Osteoblast (primary cell): ENCODE results near the gene RGS13. TPM values are rescaled to one million over a fixed set of nuclear protein-coding genes. Genes with fewer than 3 reads are reported as not detected.

Experiments
- DNase-seq: peaks from one replicate; pipeline ENCODE4 v3.0.0; 2011; ENCODE audit warnings: low spot score, mixed read lengths; ENCODE audit not compliant: insufficient read length; ENCODE audit errors: missing footprints
- H2AFZ ChIP-seq: 2 replicates; pipeline ENCODE4 v1.6.0; 2011; ENCODE audit warnings: mild to moderate bottlenecking, low read length
- H3K27ac ChIP-seq: 2 replicates; pipeline ENCODE4 v1.5.1; 2011; ENCODE audit warnings: mild to moderate bottlenecking, low read depth, low read length, moderate library complexity
- H3K27me3 ChIP-seq: 2 replicates; pipeline ENCODE4 v1.6.0; 2012; ENCODE audit warnings: mild to moderate bottlenecking, control low read depth, inconsistent platforms, low read length, moderate library complexity; ENCODE audit not compliant: insufficient read depth
- H3K36me3 ChIP-seq: 2 replicates; pipeline ENCODE4 v1.5.1; 2011; ENCODE audit warnings: mild to moderate bottlenecking, low read length, control low read depth, moderate library complexity; ENCODE audit not compliant: insufficient read depth
- H3K4me1 ChIP-seq: 2 replicates; pipeline ENCODE4 v1.5.1; 2011; ENCODE audit warnings: mild to moderate bottlenecking, low read length, control low read depth, moderate library complexity; ENCODE audit not compliant: insufficient read depth
- H3K4me2 ChIP-seq: 2 replicates; pipeline ENCODE4 v1.6.0; 2011; ENCODE audit warnings: mild to moderate bottlenecking, low read length; ENCODE audit not compliant: insufficient read depth
- H3K4me3 ChIP-seq: fragments of 200-600 bp; sonication (generic); 3 replicates; pipeline ENCODE4 v1.5.1; 2012; ENCODE audit warnings: mild to moderate bottlenecking, low read length, inconsistent platforms; ENCODE audit not compliant: insufficient read depth
- H3K79me2 ChIP-seq: 2 replicates; pipeline ENCODE4 v1.6.0; 2012; ENCODE audit warnings: mild to moderate bottlenecking, low read length, control low read depth, inconsistent platforms; ENCODE audit not compliant: insufficient read depth
- H3K9me3 ChIP-seq: 2 replicates; pipeline ENCODE4 v1.5.1; 2011; ENCODE audit warnings: low read depth, low read length, control low read depth
- H4K20me1 ChIP-seq: 2 replicates; pipeline ENCODE4 v1.6.0; 2012; ENCODE audit warnings: mild to moderate bottlenecking, low read length, control low read depth; ENCODE audit not compliant: insufficient read depth
- CTCF ChIP-seq: IDR thresholded peaks from 2 replicates; pipeline ENCODE4 v1.5.1; 2011; ENCODE audit warnings: mild to moderate bottlenecking, low read depth, low read length, moderate library complexity; ENCODE audit errors: extremely low read depth
- total RNA-seq: library from RNA; depleted of rRNA; stranded (reverse); fragments of >200 nt; gene quantifications from 2 replicates; pipeline ENCODE4 v1.2.3, GENCODE V29; 2012

RGS13 gene
- total RNA-seq, 1 donor: not detected

- Histone ChIP-seq H3K27ac (no peak overlapping the region), H3K4me3 (no peak overlapping the region), H3K4me1 (peaks cover 11% of the 10 kb centered on the region), H3K4me2 (no peak overlapping the region), H2AFZ (no peak overlapping the region), H4K20me1 (no peaks in the 10 kb centered on the region), H3K9me3 (no peaks in the 10 kb centered on the region), H3K27me3 (no peaks in the 10 kb centered on the region), H3K79me2 (no peaks in the 10 kb centered on the region), H3K36me3 (no peaks in the 10 kb centered on the region)
- no peak for DNase-seq
- TF ChIP-seq CTCF: no peak
Observed at GRCh38 chr1:192658255-192658654, 22.3 kb downstream of the RGS13 start.

GRCh38 chr1:192660613-192661012, 24.7 kb downstream of the RGS13 start:
- Histone ChIP-seq H3K27ac (no peak overlapping the region), H3K4me2 (no peak overlapping the region), H3K27me3 (no peaks in the 10 kb centered on the region), H3K4me3 (no peak overlapping the region), H4K20me1 (no peaks in the 10 kb centered on the region), H3K9me3 (no peaks in the 10 kb centered on the region), H3K36me3 (no peaks in the 10 kb centered on the region), H3K79me2 (no peaks in the 10 kb centered on the region), H3K4me1 (no peaks in the 10 kb centered on the region), H2AFZ (no peak overlapping the region)
- no peak for TF ChIP-seq CTCF
- DNase-seq: no peak

DNA sequence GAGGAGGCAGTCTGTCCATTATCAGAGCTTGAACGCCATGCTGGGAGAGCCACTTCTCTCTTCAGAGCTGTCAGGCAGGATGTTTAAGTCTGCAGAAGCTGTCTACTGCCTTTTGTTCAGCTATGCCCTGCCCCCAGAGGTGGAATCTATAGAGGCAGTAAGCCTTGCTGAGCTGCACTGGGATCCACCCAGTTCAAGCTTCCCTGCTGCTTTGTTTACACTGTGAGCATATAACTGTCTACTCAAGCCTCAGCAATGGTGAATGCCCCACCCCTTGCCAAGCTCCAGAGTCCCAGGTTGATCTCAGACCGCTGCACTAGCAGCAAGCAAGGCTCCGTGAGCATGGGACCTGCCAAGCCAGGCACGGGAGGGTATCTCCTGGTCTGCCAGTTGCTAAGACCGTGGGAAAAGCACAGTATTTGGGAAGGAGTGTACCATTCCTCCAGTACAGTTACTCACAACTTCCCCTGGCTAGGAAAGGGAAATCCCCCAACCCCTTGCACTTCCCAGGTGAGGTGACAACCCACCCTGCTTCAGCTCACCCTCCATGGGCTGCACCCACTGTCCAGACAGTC, 32.5 kb downstream of the RGS13 start:
- no peak overlapping the region for H3K4me3 ChIP-seq
- no peak for DNase-seq
- no peaks in the 10 kb centered on the region for H3K27me3 ChIP-seq
- H3K79me2 ChIP-seq: no peaks in the 10 kb centered on the region
- H4K20me1 ChIP-seq: no peaks in the 10 kb centered on the region
- H3K9me3 ChIP-seq: no peaks in the 10 kb centered on the region
- no peak for TF ChIP-seq CTCF
- H3K4me1 ChIP-seq: no peaks in the 10 kb centered on the region
- no peaks in the 10 kb centered on the region for H3K36me3 ChIP-seq
- no peak overlapping the region for H3K4me2 ChIP-seq
- no peak overlapping the region for H2AFZ ChIP-seq
- no peak overlapping the region for H3K27ac ChIP-seq

GRCh38 chr1:192669174-192669573, 33.2 kb downstream of the RGS13 start:
- Histone ChIP-seq H3K4me1 (no peaks in the 10 kb centered on the region), H2AFZ (no peak overlapping the region)

More at GRCh38 chr1:192669174-192669573, 33.2 kb downstream of the RGS13 start:
- H3K4me2 ChIP-seq: no peak overlapping the region
- no peaks in the 10 kb centered on the region for H3K9me3 ChIP-seq
- H3K79me2 ChIP-seq: no peaks in the 10 kb centered on the region
- H3K27ac ChIP-seq: no peak overlapping the region
- H4K20me1 ChIP-seq: no peaks in the 10 kb centered on the region
- no peaks in the 10 kb centered on the region for H3K27me3 ChIP-seq
- DNase-seq: no peak
- no peak overlapping the region for H3K4me3 ChIP-seq
- TF ChIP-seq CTCF: no peak
- H3K36me3 ChIP-seq: no peaks in the 10 kb centered on the region
